Measurements from ENCODE around the gene RENBP.

The RENBP gene

GRCh38 chrX:153970357-153971123 is 26.1 kb upstream of the RENBP start:
- peak in 1 of 2 experiments; percentile 18 for DNase-seq

- peak in 1 of 2 experiments; percentile 10 for DNase-seq
Measured at GRCh38 chrX:153969904-153970356, 25.5 kb upstream of the RENBP start.

- DNase-seq = no peak
Measured at GRCh38 chrX:153969125-153969903, 24.9 kb upstream of the RENBP start.

GRCh38 chrX:153968754-153969124 is 24.3 kb upstream of the RENBP start:
- no peak for DNase-seq

- no peak for DNase-seq
Measured at GRCh38 chrX:153968255-153968654, 23.8 kb upstream of the RENBP start.

GRCh38 chrX:153967536-153968224 is 23.2 kb upstream of the RENBP start:
- no peak for DNase-seq

GRCh38 chrX:153966841-153967535 is 22.5 kb upstream of the RENBP start:
- DNase-seq = no peak

- no peak for DNase-seq
Measured at GRCh38 chrX:153966283-153966688, 21.8 kb upstream of the RENBP start.

- no peak for DNase-seq
Measured at GRCh38 chrX:153965406-153965805, 21.0 kb upstream of the RENBP start.

GRCh38 chrX:153964105-153964504 is 19.7 kb upstream of the RENBP start:
- DNase-seq = no peak

GRCh38 chrX:153963546-153963945 is 19.1 kb upstream of the RENBP start:
- DNase-seq = no peak

GRCh38 chrX:153961292-153961691 is 16.8 kb upstream of the RENBP start:
- DNase-seq = no peak

GRCh38 chrX:153960786-153961185 is 16.3 kb upstream of the RENBP start:
- no peak for DNase-seq

GRCh38 chrX:153960077-153960476 is 15.6 kb upstream of the RENBP start:
- no peak for DNase-seq

- no peak for DNase-seq
Measured at GRCh38 chrX:153959649-153960048, 15.2 kb upstream of the RENBP start.

- DNase-seq = no peak
Measured at GRCh38 chrX:153958605-153959004, 14.2 kb upstream of the RENBP start.

GRCh38 chrX:153957224-153957623 is 12.8 kb upstream of the RENBP start:
- DNase-seq = no peak

- no peak for DNase-seq
Measured at GRCh38 chrX:153956044-153956907, 11.8 kb upstream of the RENBP start.

- DNase-seq = no peak
Measured at GRCh38 chrX:153955228-153955732, 10.8 kb upstream of the RENBP start.

GRCh38 chrX:153954558-153955227 is 10.2 kb upstream of the RENBP start:
- no peak for DNase-seq

GRCh38 chrX:153953892-153954557 is 9.6 kb upstream of the RENBP start:
- DNase-seq = no peak

All from NCI-H2081 (cell line).